Left lobe of liver (tissue), 2 donors: ENCODE results near the gene GTSE1. TPM values are rescaled to one million over a fixed set of nuclear protein-coding genes. Genes with fewer than 3 reads are reported as not detected.
"Not testable (repeated sequence)": the region's sequence is repeated elsewhere in the genome, so short reads cannot be mapped to it uniquely, and the experiment has no call there.

Source experiments
- ATAC-seq: fragments of 200-7000 bp; cut with Tn5 transposase; one replicate; pipeline ENCODE4 v1.9.1; 2020; ENCODE audit warnings: mild to moderate bottlenecking, moderate library complexity
- DNase-seq: peaks from one replicate; pipeline ENCODE4 v3.0.0-alpha.2; 2020; ENCODE audit warnings: low spot score
- total RNA-seq: library from RNA; stranded (reverse); gene quantifications from one replicate; pipeline ENCODE4 v1.2.1, GENCODE V29; 2021
- donor health status: DM: no; HTN: no; CAD: no; lungs with moderate emphysema.
- donor health status: DM: no; HTN: yes; CAD: no.

GTSE1 gene, protein sequence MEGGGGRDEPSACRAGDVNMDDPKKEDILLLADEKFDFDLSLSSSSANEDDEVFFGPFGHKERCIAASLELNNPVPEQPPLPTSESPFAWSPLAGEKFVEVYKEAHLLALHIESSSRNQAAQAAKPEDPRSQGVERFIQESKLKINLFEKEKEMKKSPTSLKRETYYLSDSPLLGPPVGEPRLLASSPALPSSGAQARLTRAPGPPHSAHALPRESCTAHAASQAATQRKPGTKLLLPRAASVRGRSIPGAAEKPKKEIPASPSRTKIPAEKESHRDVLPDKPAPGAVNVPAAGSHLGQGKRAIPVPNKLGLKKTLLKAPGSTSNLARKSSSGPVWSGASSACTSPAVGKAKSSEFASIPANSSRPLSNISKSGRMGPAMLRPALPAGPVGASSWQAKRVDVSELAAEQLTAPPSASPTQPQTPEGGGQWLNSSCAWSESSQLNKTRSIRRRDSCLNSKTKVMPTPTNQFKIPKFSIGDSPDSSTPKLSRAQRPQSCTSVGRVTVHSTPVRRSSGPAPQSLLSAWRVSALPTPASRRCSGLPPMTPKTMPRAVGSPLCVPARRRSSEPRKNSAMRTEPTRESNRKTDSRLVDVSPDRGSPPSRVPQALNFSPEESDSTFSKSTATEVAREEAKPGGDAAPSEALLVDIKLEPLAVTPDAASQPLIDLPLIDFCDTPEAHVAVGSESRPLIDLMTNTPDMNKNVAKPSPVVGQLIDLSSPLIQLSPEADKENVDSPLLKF
- 0.63 TPM for total RNA-seq

DNA sequence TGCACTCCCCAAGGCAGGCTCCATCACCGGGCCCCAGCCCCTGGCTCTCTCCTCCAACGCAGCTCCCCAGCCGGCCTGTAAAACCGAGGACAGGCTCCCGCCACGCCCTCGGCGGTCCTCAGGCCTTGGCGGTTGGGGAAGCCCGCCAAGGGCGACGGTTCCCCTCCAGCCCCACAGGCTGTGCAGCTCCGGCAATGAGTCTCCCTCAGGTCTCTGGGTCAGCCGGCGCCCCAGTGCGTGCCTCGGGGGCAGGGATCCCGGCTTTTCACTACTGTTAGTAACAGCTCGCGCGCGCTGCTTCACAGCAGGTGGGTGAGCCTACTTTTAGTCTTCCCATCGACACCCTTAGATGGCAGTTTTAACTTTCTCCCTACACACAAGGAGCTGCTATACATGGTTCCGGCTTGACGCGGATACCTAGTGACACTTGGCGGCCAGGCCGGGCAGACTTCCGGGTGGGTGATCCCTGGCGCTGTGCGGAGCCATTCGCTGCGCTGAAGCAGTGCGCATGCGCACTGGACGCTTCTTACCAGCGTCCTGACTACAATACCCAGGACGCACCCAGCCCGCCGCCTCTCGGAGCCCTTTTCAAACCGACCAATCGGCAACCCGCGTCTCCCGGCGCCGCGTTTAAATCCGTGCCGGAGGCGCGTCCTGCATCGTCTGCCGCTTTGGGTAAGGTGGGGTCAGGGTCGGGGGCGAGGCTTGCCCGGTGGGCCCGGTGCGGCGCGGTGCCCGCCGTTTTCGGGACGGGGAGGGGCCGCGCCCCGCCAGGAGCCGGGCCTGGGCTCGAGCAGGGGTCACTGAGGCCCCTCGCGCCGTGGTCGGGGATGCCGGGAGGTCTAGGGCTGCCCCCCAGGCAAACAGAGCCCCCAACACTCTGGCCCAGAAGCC lies at the start of gene GTSE1:
TSS of gene GTSE1 (plus strand) at position 614 of the 894 bp plus-strand sequence. CDS start 531 bp downstream, outside the sequence.
- DNase-seq, result peak; percentile 97
- ATAC-seq, result peak; percentile 87

GRCh38 chr22:46247443-46247975 lies 49.2 kb upstream of the GTSE1 start:
- no peak for DNase-seq
- no peak for ATAC-seq

DNA sequence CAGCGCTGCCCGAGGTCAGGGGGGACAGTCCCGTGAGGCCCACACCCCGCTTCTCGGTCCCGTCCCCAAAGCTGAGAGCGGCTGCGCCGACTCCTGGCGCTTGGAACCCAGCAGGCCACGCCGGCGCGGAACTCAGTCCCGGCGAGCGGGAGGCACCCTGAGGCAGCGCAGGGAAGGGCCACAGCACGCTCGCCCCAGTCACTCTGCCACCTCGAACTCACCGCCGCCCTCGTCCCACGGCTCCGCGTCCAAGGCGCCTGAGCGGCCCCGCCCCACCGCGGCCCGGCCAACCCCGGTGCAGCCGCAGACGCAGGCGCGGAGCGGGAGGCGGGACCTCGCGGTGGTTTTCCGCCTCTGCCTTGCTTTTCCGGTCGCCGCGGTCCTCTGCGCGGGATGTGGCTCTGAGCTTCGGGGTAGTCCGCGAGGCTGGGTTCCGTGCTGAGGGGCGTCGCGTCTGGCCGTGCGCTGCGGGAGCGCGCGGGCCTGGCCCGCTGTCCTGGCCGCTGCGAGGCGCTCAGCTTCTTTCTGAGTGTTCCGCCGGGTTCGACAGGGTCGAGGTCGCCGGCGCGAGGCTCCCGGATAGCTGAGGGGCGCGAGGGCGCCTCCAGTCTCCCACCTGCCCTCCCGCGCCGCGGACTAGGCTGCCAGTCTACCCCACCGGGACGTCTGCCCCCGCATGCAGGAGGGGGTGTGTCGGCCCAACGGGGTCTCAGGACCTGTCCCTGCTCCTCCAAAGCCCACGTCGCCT lies 46.5 kb upstream of the GTSE1 start, which contains the start of gene CDPF1:
TSS of gene CDPF1 (minus strand) at position 259 of the 748 bp plus-strand sequence. CDS start 2,009 bp downstream, outside the sequence.
- DNase-seq (peak; percentile 94), ATAC-seq (peak; percentile 94)

DNA sequence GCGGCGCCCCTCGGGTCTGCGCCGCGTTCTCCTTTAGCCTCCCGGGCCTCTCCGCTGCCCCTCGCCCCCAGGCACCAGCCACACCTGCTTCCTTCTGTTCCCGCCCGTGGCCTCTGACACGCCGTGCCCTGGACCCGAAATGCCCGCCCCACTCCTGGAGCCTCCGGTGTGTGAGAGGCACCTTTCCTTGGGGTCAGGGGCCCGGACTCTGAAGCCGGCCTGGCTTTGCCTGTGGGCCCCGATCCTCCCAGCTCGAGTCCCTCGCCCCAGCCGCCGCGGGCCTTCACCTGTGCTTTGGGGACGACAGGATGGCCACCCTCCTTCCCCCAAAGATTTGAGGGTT lies 45.9 kb upstream of the GTSE1 start:
- ATAC-seq (peak; percentile 26), DNase-seq (no peak)

- ATAC-seq (no peak), DNase-seq (no peak)
These were observed 45.4 kb upstream of the GTSE1 start for GRCh38 chr22:46251266-46251665.

DNA sequence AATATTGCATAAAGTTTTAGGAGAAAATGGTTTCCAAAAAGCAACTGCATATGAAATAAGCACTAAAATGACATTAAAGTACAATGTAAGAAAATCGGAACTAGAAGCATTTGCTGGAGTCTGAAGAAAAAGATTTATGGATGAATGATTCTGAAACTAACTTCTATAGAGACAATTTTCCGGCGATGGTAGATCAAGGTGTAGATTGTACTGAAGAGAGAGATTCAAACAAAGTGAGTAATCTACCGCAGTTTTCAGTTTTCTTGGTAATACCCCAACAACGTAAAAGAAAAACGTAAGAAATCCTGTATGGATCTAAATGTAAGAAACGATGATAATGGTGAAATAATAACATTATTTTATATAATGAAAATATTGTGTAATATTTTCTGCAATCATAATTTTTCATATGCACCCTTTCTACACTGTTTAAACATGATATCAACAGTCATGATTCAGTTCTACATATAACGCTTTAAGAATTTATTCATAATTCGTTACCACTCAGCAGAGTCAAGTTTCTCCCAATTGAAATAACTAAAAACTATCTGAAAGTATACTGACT lies 44.8 kb upstream of the GTSE1 start:
- DNase-seq (no peak), ATAC-seq (no peak)

DNA sequence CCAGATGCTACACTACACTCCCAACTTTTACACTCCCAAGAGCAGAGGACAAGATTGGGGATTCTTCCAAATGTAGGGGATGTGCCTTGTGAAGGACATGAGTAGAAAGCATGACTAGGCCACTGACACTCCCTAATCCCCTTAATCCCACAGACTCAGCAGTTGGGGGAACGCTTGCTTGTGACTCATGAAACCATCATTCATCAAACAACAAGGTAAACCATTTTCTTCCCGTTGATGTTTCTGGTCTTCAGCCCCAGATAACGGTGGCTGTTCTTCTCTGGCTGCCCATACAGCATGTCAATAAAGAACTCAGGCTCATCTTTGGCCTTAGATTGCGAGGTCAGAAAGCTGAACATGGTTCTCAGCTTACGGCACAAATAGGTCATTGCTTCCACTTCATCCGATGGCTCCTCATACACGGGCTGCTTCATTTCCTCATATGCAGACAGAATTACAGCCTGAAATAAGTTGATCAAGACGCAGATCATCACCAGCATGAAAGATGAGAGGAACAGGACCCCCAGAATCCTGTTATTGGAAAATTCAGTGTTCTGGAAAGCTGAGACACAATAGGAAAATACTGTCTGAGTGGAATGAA lies 40.2 kb upstream of the GTSE1 start:
- DNase-seq, result no peak
- no peak for ATAC-seq

GRCh38 chr22:46259374-46259773 lies 37.3 kb upstream of the GTSE1 start:
- no peak for ATAC-seq
- DNase-seq, result no peak

DNA sequence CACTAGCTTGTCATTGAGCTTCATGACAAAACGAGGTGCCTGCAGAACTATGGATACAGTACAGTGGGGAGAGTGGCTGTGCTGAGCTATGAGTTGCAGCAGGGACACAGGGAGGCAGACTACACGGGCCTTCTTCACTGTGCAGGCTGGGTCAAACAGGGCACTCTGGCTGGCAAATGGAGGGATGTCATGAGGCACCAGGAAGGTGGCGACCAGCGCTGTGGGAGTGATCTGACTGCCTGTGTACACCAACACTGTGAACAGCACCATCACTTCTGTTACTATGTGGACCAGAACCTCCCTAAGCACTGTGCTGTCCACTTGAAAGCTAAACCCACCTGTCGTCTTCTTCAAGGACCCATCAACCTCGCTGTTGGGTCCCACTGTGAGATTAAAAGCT lies 36.6 kb upstream of the GTSE1 start:
- DNase-seq (no peak), ATAC-seq (no peak)

DNA sequence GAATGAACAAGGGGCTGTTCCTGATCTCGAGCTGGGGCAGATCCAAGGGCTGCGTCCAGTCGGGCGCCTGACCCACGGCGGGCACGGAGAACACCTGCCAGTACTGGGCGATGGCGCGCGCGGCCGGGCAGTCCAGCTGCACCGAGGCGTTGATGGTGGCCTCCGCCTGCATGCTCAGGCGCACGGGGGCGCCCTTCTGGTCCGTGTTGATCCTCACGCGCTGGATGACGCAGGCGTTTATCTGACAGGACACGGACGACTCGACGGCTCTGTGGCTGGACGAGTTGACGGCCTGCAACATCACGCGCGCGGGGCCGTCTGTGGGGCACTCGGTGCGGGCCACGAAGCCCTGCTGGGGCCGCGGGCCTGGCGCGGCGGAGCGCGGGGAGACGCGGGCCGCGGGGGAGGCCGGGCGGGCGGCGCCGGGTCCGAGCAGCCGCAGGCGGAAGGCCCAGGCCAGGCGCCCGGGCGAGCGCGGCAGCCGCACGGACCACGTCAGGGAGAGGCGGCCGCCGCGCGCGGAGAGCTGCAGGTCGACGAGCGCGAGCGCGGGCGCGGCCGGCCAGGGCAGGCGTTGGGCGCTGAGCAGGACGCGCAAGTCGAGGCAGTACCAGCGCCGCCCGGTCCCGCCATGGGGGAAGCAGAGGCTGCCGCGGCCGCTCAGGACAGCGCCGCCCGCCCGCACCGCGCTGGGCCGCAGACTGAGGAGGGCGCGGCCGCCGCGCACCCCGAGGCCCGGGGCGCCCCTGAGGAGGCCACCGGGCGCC lies 34.0 kb upstream of the GTSE1 start:
- ATAC-seq (peak; percentile 18), DNase-seq (no peak)

DNA sequence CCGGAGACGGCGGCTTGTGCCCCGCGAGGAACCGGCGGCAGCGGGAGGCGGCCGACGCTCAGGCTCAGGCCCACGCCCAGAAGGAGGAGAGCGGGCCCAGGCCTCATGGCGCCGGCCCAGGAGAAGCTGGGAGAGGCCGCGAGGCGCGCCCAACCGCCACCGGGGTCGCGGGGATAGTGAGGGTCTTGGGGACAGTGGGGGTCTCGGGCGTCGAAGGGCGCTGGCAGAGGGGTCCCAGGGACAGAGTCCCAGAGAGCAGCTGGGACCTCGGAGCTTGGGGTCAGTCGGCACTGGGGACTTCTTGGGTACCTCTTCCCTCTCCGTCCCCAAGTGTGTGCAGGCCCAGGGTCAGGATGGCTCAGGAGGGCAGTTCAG lies 33.5 kb upstream of the GTSE1 start, which contains the start of gene PKDREJ:
TSS of gene PKDREJ (minus strand) at position 128 of the 375 bp plus-strand sequence. CDS start at position 107, 21 bp downstream.
- no peak for ATAC-seq
- DNase-seq, result no peak

DNA sequence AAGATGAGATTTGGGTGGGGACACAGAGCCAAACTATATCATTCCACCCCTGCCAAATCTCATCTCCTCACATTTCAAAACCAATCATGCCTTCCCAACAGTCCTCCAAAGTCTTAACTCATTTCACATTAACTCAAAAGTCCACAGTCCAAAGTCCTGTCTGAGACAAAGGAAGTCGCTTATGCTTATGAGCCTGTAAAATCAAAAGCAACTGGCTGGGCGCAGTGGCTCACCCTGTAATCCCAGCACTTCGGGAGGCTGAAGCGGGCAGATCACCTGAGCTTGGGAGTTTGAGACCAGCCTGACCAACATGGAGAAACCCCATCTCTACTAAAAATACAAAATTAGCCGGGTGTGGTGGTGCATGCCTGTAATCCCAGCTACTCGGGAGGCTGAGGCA lies 32.1 kb upstream of the GTSE1 start:
- not testable (repeated sequence) for ATAC-seq, DNase-seq

GRCh38 chr22:46265627-46266026 lies 31.0 kb upstream of the GTSE1 start:
- not testable (repeated sequence) for ATAC-seq, DNase-seq

DNA sequence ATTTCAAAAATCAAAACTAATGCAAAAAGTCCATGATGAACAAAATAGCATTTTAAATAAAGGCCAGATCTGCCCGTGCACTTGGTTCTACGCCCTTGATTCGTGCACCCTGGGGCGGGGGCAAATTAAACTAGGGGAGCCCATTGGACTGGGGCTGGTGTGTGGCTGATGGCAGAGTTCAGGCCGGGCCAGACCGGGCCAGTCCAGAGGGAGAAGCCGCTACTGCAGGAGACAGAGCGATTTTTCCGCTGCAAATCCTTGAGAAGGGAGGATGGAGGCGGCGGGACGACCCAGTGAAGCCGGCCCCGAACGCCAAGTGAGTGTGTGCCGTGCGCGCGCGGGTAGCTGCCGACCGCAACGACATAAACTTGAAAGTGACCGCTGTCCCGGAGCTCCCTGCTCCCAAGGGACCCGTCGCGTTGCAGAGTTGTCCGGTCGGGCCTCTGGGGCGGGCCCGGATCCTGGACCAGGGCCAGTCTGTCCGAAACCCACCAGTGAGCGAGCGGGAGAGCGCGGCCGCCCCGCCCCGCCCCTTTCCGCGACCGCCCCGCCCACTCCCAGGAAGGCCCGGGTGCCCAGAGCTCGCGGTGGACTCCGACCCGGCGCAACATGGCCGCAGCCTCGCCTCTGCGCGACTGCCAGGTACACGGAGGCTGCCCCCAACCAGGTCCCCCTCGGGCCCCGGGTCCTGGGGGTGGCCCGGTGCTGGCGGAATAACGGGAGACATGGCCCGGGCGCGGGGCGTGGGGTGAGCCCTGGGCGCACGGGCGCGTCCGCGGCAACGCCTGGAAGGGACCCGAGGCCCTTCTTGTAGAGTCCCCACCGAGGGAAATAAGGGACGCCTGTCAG lies 29.0 kb upstream of the GTSE1 start, which contains the start of gene TTC38:
TSS of gene TTC38 (plus strand) at position 578 of the 849 bp plus-strand sequence. CDS start at position 610, 32 bp downstream.
- ATAC-seq (peak; percentile 84), DNase-seq (peak; percentile 99)

- ATAC-seq (peak; percentile 66), DNase-seq (peak; percentile 81)
These were observed 27.1 kb upstream of the GTSE1 start for GRCh38 chr22:46269564-46269963.

DNA sequence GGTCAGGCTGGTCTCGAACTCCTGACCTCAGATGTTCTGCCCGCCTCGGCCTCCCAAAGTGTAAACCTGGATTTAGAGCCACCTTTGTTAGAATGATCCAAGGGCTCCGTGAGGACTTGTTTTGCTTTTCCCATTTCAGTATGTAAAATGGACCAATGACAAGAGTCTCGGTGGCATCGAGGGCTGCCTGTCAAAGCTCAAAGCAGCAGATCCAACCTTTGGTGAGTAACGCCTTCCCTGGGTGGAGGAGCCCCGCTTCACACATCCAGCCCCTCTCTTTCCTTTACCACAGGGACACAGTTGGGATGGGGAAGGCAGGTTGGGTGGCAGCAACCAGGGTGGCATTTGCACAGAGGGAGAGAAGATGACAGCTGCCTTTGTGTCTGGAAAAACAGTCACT lies 24.5 kb upstream of the GTSE1 start:
- no peak for ATAC-seq
- DNase-seq, result no peak

GRCh38 chr22:46272762-46273431 lies 23.8 kb upstream of the GTSE1 start:
- no peak for DNase-seq

More at GRCh38 chr22:46272762-46273431, 23.8 kb upstream of the GTSE1 start:
- no peak for ATAC-seq
